Anterior cingulate cortex (tissue), 58 donors: ENCODE results near the gene LMTK3.
A peak's percentile ranks its signal among the peaks of the same experiment; 100 is the strongest.
"Not testable (repeated sequence)": the region's sequence is repeated elsewhere in the genome, so short reads cannot be mapped to it uniquely, and the experiment has no call there.

Experiments
- DNase-seq, 58 donors: peaks; one replicate each; lab custom pipeline; 2025; lab: John Stamatoyannopoulos, UW

LMTK3 gene

GRCh38 chr19:48539503-48540096, 28.0 kb upstream of the LMTK3 start:
- peak in 14 of 58 donors; percentile 2 to 77 (median 7) for DNase-seq

GRCh38 chr19:48538057-48538456, 26.4 kb upstream of the LMTK3 start:
- DNase-seq = not testable (repeated sequence)

GRCh38 chr19:48537541-48537940, 25.9 kb upstream of the LMTK3 start:
- DNase-seq = no peak

- no peak for DNase-seq
Measured at GRCh38 chr19:48533770-48534169, 22.1 kb upstream of the LMTK3 start.

GRCh38 chr19:48530770-48531169, 19.1 kb upstream of the LMTK3 start:
- DNase-seq = no peak

- DNase-seq = no peak
Measured at GRCh38 chr19:48530066-48530720, 18.6 kb upstream of the LMTK3 start.

GRCh38 chr19:48529156-48529555, 17.5 kb upstream of the LMTK3 start:
- DNase-seq = no peak

- no peak for DNase-seq
Measured at GRCh38 chr19:48524732-48525131, 13.1 kb upstream of the LMTK3 start.

GRCh38 chr19:48524221-48524620, 12.6 kb upstream of the LMTK3 start:
- DNase-seq = no peak

- DNase-seq = no peak
Measured at GRCh38 chr19:48520134-48520533, 8.5 kb upstream of the LMTK3 start.

- DNase-seq = not testable (repeated sequence)
Measured at GRCh38 chr19:48519426-48519825, 7.8 kb upstream of the LMTK3 start.

GRCh38 chr19:48518207-48518606, 6.6 kb upstream of the LMTK3 start:
- no peak for DNase-seq

- DNase-seq = no peak
Measured at GRCh38 chr19:48516536-48516935, 4.9 kb upstream of the LMTK3 start.

- DNase-seq = peak in 2 of 58 donors; percentile 69 to 70
Measured at GRCh38 chr19:48514123-48514458, 2.5 kb upstream of the LMTK3 start.

- DNase-seq = peak; percentile 46 to 91 (median 79)
Measured at GRCh38 chr19:48513289-48514122, 1.9 kb upstream of the LMTK3 start.

GRCh38 chr19:48512504-48513288, 1.1 kb upstream of the LMTK3 start:
- peak in 2 of 58 donors; percentile 23 to 36 for DNase-seq

GRCh38 chr19:48511321-48511731, 309 bp downstream of the LMTK3 start:
- peak in 6 of 58 donors; percentile 40 to 64 (median 48) for DNase-seq

- peak in 57 of 58 donors; percentile 23 to 89 (median 74) for DNase-seq
Measured at GRCh38 chr19:48510421-48511268, 990 bp downstream of the LMTK3 start.

GRCh38 chr19:48509467-48510194, 2.0 kb downstream of the LMTK3 start:
- DNase-seq = peak in 35 of 58 donors; percentile 7 to 71 (median 27)
